Omental fat pad (tissue), 4 donors: ENCODE measurements around the gene ATP12A. TPM values are rescaled to one million over a fixed set of nuclear protein-coding genes. Genes with fewer than 3 reads are reported as not detected.

Source experiments
- ATAC-seq: fragments of 150-250 bp; one replicate; pipeline ENCODE4 v1.9.1; 2016; ENCODE audit warnings: mild to moderate bottlenecking, moderate library complexity; ENCODE audit not compliant: low FRiP score
- DNase-seq: peaks from one replicate; pipeline ENCODE4 v3.0.0-alpha.2; 2019; ENCODE audit warnings: low spot score
- CTCF ChIP-seq, 3 donors: fragments of 450-650 bp; IDR thresholded peaks; one replicate each; pipeline ENCODE4 v1.5.1; 2016 to 2017; ENCODE audit warnings: antibody characterized with exemption in 3 of 3, mild to moderate bottlenecking in 3 of 3, moderate library complexity in 2 of 3
- total RNA-seq, 4 donors: library from RNA; depleted of rRNA; stranded (reverse); fragments of >200 nt; gene quantifications; one replicate each; pipeline ENCODE4 v1.1.0, GENCODE V29; 2016

ATP12A gene
- total RNA-seq, 4 donors from 2014 or later = not detected

GRCh38 chr13:24741016-24741662 lies 60.9 kb downstream of the ATP12A start:
- no peak for TF ChIP-seq CTCF (IDR thresholded peaks at IDR 0.05)
- ATAC-seq = no peak

GRCh38 chr13:24741791-24742190 lies 61.6 kb downstream of the ATP12A start:
- no peak for TF ChIP-seq CTCF (IDR thresholded peaks at IDR 0.05)
- ATAC-seq = no peak
- DNase-seq = no peak

More at GRCh38 chr13:24741016-24741662, 60.9 kb downstream of the ATP12A start:
- no peak for DNase-seq

DNA sequence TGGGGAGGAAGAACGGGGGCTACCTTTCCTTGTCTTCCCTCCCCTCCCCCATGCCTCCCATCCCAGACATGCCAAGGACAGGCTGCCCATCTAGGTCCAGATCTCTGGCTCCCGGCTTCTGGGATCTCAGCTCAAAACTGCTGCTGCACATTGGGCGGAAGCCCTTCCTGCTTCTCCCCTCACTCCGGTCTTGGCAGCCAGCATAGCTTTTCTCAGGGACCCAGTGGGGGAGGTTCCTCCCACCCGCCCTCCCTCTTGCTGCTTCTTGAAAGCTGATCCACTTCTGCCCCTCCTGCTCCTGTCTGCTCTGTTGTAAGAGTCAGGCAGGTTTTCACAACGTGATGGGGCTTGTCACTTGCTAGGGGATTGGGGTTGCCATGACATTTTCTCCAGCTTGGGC lies 62.1 kb downstream of the ATP12A start:
- no peak for ATAC-seq
- no peak for DNase-seq

GRCh38 chr13:24742977-24743376 lies 62.8 kb downstream of the ATP12A start:
- ATAC-seq (no peak), DNase-seq (no peak)
- no peak for TF ChIP-seq CTCF (IDR thresholded peaks at IDR 0.05)

More for the DNA sequence above, 62.1 kb downstream of the ATP12A start:
- no peak for TF ChIP-seq CTCF (IDR thresholded peaks at IDR 0.05)

GRCh38 chr13:24744247-24744646 lies 64.0 kb downstream of the ATP12A start:
- no peak for TF ChIP-seq CTCF (IDR thresholded peaks at IDR 0.05)
- DNase-seq (no peak), ATAC-seq (no peak)

DNA sequence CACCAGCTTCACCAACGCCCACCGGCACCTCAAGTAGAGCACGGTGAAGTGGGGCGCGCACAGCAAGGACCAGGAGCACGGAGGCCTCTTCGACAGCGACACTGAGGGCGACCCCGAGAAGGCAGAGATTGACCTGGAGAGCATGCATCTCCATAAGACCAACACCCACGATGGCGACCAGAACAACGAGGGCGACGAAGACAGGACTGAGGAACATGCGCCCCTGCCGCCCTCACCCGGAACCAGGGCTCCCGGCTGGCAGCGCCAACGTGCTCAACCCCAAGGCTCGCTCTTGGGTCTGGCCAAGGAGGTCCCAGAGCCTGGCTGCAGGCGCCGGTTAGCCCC lies 65.3 kb downstream of the ATP12A start:
- ATAC-seq (no peak), DNase-seq (no peak)
- no peak for TF ChIP-seq CTCF (IDR thresholded peaks at IDR 0.05)

- no peak for DNase-seq
- no peak for TF ChIP-seq CTCF (IDR thresholded peaks at IDR 0.05)
- ATAC-seq = no peak
These were observed 65.8 kb downstream of the ATP12A start for GRCh38 chr13:24745861-24746617.
